Osteoblast (primary cell): ENCODE data around the gene YIPF1. TPM values are rescaled to one million over a fixed set of nuclear protein-coding genes. Genes with fewer than 3 reads are reported as not detected.
"Not testable (repeated sequence)": the region's sequence is repeated elsewhere in the genome, so short reads cannot be mapped to it uniquely, and the experiment has no call there.

Source experiments
- DNase-seq: peaks from one replicate; pipeline ENCODE4 v3.0.0; 2011; ENCODE audit warnings: low spot score, mixed read lengths; ENCODE audit not compliant: insufficient read length; ENCODE audit errors: missing footprints
- H2AFZ ChIP-seq: 2 replicates; pipeline ENCODE4 v1.6.0; 2011; ENCODE audit warnings: mild to moderate bottlenecking, low read length
- H3K27ac ChIP-seq: 2 replicates; pipeline ENCODE4 v1.5.1; 2011; ENCODE audit warnings: mild to moderate bottlenecking, low read depth, low read length, moderate library complexity
- H3K27me3 ChIP-seq: 2 replicates; pipeline ENCODE4 v1.6.0; 2012; ENCODE audit warnings: mild to moderate bottlenecking, control low read depth, inconsistent platforms, low read length, moderate library complexity; ENCODE audit not compliant: insufficient read depth
- H3K36me3 ChIP-seq: 2 replicates; pipeline ENCODE4 v1.5.1; 2011; ENCODE audit warnings: mild to moderate bottlenecking, low read length, control low read depth, moderate library complexity; ENCODE audit not compliant: insufficient read depth
- H3K4me1 ChIP-seq: 2 replicates; pipeline ENCODE4 v1.5.1; 2011; ENCODE audit warnings: mild to moderate bottlenecking, low read length, control low read depth, moderate library complexity; ENCODE audit not compliant: insufficient read depth
- H3K4me2 ChIP-seq: 2 replicates; pipeline ENCODE4 v1.6.0; 2011; ENCODE audit warnings: mild to moderate bottlenecking, low read length; ENCODE audit not compliant: insufficient read depth
- H3K4me3 ChIP-seq: fragments of 200-600 bp; sonication (generic); 3 replicates; pipeline ENCODE4 v1.5.1; 2012; ENCODE audit warnings: mild to moderate bottlenecking, low read length, inconsistent platforms; ENCODE audit not compliant: insufficient read depth
- H3K79me2 ChIP-seq: 2 replicates; pipeline ENCODE4 v1.6.0; 2012; ENCODE audit warnings: mild to moderate bottlenecking, low read length, control low read depth, inconsistent platforms; ENCODE audit not compliant: insufficient read depth
- H3K9me3 ChIP-seq: 2 replicates; pipeline ENCODE4 v1.5.1; 2011; ENCODE audit warnings: low read depth, low read length, control low read depth
- H4K20me1 ChIP-seq: 2 replicates; pipeline ENCODE4 v1.6.0; 2012; ENCODE audit warnings: mild to moderate bottlenecking, low read length, control low read depth; ENCODE audit not compliant: insufficient read depth
- total RNA-seq: library from RNA; depleted of rRNA; stranded (reverse); fragments of >200 nt; gene quantifications from 2 replicates; pipeline ENCODE4 v1.2.3, GENCODE V29; 2012
- TF ChIP-seq, protein P1 (sequence below): IDR thresholded peaks from 2 replicates; pipeline ENCODE4 v1.5.1; 2011; ENCODE audit warnings: mild to moderate bottlenecking, low read depth, low read length, moderate library complexity; ENCODE audit errors: extremely low read depth

YIPF1 gene
- total RNA-seq, 1 donor = 23.2 TPM

DNA sequence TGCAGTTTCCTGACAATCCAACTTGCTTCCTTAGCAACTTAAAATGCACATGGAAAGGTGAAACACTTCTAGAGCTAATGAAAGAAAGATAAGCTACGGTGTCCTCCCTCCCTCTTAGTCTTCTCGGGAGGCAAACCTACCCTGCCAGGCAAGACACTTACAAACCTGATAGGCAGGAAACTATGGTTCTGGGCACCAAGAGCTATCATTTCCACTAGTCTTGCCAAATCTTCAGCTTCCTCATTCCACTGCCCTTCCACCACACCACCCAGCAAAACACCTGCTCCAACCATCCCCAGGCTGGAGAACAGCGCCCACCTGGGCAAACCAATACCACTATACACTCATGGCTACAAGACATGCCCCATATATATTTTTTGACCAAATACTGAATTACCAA is 66.7 kb downstream of the YIPF1 start:
- Histone ChIP-seq H3K27ac (no peak overlapping the region), H2AFZ (no peak overlapping the region), H3K79me2 (no peaks in the 10 kb centered on the region), H4K20me1 (no peaks in the 10 kb centered on the region), H3K9me3 (no peaks in the 10 kb centered on the region), H3K27me3 (no peaks in the 10 kb centered on the region), H3K4me2 (no peak overlapping the region), H3K4me1 (no peaks in the 10 kb centered on the region), H3K4me3 (no peak overlapping the region), H3K36me3 (peaks cover 8% of the 10 kb centered on the region)
- no peak for DNase-seq
- TF ChIP-seq, protein P1, sequence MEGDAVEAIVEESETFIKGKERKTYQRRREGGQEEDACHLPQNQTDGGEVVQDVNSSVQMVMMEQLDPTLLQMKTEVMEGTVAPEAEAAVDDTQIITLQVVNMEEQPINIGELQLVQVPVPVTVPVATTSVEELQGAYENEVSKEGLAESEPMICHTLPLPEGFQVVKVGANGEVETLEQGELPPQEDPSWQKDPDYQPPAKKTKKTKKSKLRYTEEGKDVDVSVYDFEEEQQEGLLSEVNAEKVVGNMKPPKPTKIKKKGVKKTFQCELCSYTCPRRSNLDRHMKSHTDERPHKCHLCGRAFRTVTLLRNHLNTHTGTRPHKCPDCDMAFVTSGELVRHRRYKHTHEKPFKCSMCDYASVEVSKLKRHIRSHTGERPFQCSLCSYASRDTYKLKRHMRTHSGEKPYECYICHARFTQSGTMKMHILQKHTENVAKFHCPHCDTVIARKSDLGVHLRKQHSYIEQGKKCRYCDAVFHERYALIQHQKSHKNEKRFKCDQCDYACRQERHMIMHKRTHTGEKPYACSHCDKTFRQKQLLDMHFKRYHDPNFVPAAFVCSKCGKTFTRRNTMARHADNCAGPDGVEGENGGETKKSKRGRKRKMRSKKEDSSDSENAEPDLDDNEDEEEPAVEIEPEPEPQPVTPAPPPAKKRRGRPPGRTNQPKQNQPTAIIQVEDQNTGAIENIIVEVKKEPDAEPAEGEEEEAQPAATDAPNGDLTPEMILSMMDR = no peak

DNA sequence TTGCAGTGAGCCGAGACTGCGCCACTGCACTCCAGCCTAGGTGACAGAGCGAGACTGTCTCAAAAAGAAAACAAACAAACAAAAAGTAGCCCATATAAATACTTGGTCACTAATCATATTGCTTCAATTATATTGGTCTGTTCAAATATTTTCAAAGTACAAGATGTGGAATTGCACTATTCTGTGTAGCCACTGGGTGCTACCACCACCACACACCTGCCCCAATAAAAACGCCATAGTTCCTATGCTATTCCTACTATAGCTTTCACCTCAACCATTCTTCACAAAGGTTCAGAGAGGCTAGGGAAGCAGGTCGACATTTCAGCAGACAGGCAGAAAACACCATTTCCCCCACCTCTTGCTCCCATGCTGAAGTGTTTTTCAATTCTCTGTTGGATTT is 68.2 kb downstream of the YIPF1 start:
- TF ChIP-seq, protein P1 = peak; percentile 13
- Histone ChIP-seq H4K20me1 (no peaks in the 10 kb centered on the region), H3K79me2 (no peaks in the 10 kb centered on the region), H2AFZ (no peak overlapping the region), H3K4me3 (no peak overlapping the region), H3K9me3 (no peaks in the 10 kb centered on the region), H3K27ac (no peak overlapping the region), H3K36me3 (peaks cover 13% of the 10 kb centered on the region), H3K4me2 (no peak overlapping the region), H3K27me3 (no peaks in the 10 kb centered on the region), H3K4me1 (no peaks in the 10 kb centered on the region)
- no peak for DNase-seq

DNA sequence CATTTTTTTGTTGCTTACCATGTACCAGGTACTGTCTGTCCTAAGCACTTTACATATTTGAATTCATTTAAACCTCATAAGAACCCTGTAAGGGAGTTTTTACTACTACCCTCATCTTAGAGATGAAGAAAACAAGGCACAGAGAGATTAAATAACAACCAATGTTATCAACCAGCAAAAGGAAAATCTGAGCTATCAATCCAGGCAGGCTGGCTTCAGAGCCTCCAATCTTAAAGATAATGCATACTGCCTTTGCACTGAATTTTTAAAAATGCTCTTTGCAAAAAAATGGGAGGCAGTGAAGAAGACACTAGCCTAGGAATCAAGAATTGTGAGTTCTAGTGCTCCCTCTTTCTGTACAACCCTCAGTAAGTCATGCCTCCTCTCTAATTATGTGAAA is 70.2 kb downstream of the YIPF1 start:
- Histone ChIP-seq H3K27me3 (no peaks in the 10 kb centered on the region), H3K27ac (no peak overlapping the region), H3K79me2 (no peaks in the 10 kb centered on the region), H3K4me2 (no peak overlapping the region), H3K9me3 (no peaks in the 10 kb centered on the region), H4K20me1 (no peaks in the 10 kb centered on the region), H3K4me1 (no peaks in the 10 kb centered on the region), H3K4me3 (no peak overlapping the region), H3K36me3 (peaks cover 9% of the 10 kb centered on the region), H2AFZ (no peak overlapping the region)
- no peak for DNase-seq
- TF ChIP-seq, protein P1 = no peak

DNA sequence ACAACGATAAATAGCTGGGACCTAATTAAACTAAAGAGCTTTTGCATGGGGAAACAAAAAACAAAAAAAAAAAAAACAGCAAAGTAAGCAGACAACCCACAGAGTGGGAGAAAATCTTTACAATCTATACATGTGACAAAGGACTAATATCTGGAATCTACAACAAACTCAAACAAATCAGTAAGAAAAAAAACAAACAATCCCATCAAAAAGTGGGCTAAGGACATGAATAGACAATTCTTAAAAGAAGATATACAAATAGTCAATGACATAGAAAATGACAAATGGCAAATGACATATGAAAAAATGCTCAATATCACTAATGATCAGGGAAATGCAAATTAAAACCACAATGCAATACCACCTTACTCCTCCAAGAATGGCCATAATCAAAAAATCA is 73.0 kb downstream of the YIPF1 start:
- not testable (repeated sequence) for DNase-seq, H3K4me1 ChIP-seq, H4K20me1 ChIP-seq, H3K4me2 ChIP-seq, H2AFZ ChIP-seq, H3K27ac ChIP-seq, H3K79me2 ChIP-seq, H3K36me3 ChIP-seq, H3K4me3 ChIP-seq, H3K9me3 ChIP-seq, H3K27me3 ChIP-seq

DNA sequence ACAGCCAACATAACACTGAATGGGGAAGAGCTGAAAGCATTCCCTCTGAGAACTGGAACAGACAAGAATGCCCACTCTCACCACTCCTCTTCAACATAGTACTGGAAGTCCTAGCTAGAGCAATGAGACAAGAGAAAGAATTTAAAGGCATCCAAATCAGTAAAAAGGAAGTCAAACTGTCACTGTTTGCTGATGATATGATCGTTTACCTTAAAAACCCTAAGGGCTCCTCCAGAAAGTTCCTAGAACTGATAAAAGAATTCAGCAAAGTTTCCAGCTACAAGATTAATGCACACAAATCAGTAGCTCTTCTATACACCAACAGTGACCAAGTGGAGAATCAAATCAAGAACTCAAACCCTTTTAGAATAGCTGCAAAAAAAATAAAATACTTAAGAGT is 74.1 kb downstream of the YIPF1 start:
- DNase-seq, H3K27me3 ChIP-seq, H3K4me1 ChIP-seq, H2AFZ ChIP-seq, H3K27ac ChIP-seq, H3K9me3 ChIP-seq, H3K79me2 ChIP-seq, H3K36me3 ChIP-seq, H4K20me1 ChIP-seq, H3K4me2 ChIP-seq, H3K4me3 ChIP-seq: not testable (repeated sequence)
